Upper lobe of right lung (tissue), 1 donor: ENCODE data around the gene FAM72B. TPM values are rescaled to one million over a fixed set of nuclear protein-coding genes. Genes with fewer than 3 reads are reported as not detected.
"Not testable (repeated sequence)": the region's sequence is repeated elsewhere in the genome, so short reads cannot be mapped to it uniquely, and the experiment has no call there.

Experiments
- ATAC-seq: fragments of 200-7000 bp; cut with Tn5 transposase; one replicate; pipeline ENCODE4 v1.9.1; 2020; ENCODE audit warnings: mild to moderate bottlenecking, moderate library complexity
- DNase-seq: peaks from one replicate; pipeline ENCODE4 v3.0.0-alpha.2; 2020
- H3K27ac ChIP-seq: fragments of 200-600 bp; one replicate; pipeline ENCODE4 v1.8.0; 2022
- H3K27me3 ChIP-seq: fragments of 200-600 bp; one replicate; pipeline ENCODE4 v1.8.0; 2022; ENCODE audit warnings: mild to moderate bottlenecking
- H3K36me3 ChIP-seq: fragments of 200-600 bp; one replicate; pipeline ENCODE4 v1.8.0; 2022
- H3K4me1 ChIP-seq: fragments of 200-600 bp; one replicate; pipeline ENCODE4 v1.8.0; 2022
- H3K4me3 ChIP-seq: fragments of 200-600 bp; one replicate; pipeline ENCODE4 v1.8.0; 2022; ENCODE audit warnings: mild to moderate bottlenecking
- H3K9me3 ChIP-seq: fragments of 200-600 bp; one replicate; pipeline ENCODE4 v1.8.0; 2022
- intact Hi-C: fragments of 100-400 bp; cut with DNase I; formaldehyde crosslinking; loops from one replicate; pipeline ENCODE4 v1.11.0; 2022
- long read RNA-seq: library from polyadenylated mRNA; unstranded; transcript quantifications from one replicate; pipeline ENCODE4 v2.0.0, GENCODE V29; 2021
- total RNA-seq: library from RNA; stranded (reverse); fragmentation: NEBNext Ultra II Directional; extraction: Animal tissue kit (Norgen Biotek cat#: 25700); gene quantifications from one replicate; pipeline ENCODE4 v1.2.1, GENCODE V29; 2021
- donor health status: DM: no; HTN: yes; CAD: no; lungs with severe emphysema.

The FAM72B gene
- total RNA-seq: 0.55 TPM
- long read RNA-seq: 0 reads

DNA sequence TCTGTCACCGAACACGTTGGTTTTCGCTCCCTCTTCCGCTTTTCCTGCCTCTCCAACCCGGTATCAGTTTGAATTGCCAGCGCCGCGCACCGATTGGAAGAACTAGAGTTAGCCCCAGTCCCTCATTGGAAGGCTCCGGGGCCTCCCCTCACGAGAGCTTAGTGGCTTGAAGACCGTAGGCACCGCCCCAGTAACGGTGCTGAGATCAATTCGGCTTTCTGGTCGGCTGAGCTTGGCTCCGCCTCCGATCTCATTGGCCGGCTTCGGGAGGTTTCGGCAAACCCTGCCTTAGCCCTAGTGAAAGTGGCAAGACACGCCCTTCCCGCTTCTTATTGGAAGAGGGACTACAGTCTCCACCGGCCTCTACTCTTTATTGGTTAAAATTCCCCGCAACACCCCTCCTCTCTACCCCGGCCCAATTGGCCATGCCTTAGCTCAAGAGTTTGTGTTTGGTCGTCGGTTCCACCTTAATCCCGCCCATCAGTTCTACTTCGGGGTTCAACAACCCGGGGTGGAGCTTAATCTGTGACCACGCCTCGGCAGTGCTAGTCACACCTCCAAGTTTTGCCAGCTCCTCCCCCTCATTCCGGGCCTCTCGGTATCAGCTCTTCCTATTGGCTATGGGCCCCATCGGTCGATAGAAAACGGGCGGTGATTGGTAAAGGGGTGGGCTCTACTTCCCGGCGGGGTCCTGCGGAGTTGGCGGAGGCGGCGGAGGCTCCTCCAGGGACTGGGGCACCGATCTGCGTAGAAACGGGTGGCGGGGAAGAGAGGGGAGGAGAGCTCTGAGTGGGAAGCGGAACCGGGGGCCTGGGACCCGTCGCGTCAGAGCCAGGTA lies at the start of gene FAM72B, which contains the start of gene SRGAP2C:
FAM72B (minus strand) TSS at position 51 of the 838 bp plus-strand sequence. CDS start 851 bp downstream, outside the sequence.
SRGAP2C (plus strand) TSS at position 686 of the 838 bp plus-strand sequence. CDS start 2,472 bp downstream, outside the sequence.
- peak within 1 kb of the TSS; percentile 55 for H3K27ac ChIP-seq
- peak; percentile 89 for ATAC-seq
- H3K4me1 ChIP-seq, H3K36me3 ChIP-seq, H3K9me3 ChIP-seq, intact Hi-C loops, H3K27me3 ChIP-seq: not testable (repeated sequence)
- peak within 1 kb of the TSS; percentile 49 for H3K4me3 ChIP-seq
- peak; percentile 92 for DNase-seq

DNA sequence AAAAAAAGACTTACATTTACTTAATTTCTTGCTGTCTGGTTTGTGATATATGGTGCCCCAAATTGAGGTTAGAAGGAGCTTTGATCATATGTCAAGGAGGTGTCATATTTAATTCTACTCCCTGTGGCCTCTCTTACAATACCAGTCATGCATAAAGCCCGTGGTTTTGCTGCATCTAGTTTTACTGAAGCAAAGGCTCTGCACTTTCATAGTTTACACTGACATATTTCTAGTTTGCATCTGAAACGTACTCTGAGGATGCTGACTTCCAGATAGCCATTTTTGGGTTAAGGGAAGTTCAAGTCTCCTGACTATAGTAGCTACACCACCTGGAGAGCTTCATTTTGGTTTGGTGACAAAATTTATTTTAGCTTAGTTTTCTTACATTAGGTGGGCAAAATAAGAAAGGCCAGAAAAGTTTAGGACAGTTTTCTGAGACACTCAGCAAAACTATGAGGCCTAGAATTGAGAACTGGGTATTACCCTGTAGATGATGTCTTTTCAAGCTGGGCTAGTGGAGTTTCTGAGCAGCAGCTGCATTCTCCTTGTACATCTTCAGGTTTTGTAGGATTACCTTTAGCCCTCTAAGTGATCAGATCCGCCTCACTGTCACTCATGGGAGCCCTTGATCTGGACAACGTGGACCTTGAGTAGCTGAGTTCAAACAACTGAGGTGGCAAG lies 48.4 kb upstream of the FAM72B start:
- H3K27me3 ChIP-seq, H3K4me3 ChIP-seq, H3K9me3 ChIP-seq, H3K4me1 ChIP-seq, ATAC-seq, DNase-seq, H3K36me3 ChIP-seq, intact Hi-C loops, H3K27ac ChIP-seq: not testable (repeated sequence)

DNA sequence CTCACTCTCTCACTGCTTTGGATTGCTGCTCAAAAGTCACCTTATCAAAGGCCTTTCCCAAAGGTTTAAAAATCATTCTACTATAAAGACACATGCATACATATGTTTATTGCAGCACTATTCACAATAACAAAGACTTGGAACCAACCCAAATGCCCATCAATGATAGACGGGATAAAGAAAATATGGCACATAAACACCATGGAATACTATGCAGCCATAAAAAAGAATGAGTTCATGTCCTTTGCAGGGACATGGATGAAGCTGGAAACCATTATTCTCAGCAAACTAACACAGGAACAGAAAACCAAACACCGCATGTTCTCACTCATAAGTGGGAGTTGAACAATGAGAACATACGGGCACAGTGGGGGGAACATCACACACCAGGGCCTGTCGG lies 46.5 kb upstream of the FAM72B start:
- H3K36me3 ChIP-seq, H3K4me1 ChIP-seq, H3K27me3 ChIP-seq, DNase-seq, ATAC-seq, H3K4me3 ChIP-seq, H3K27ac ChIP-seq, H3K9me3 ChIP-seq, intact Hi-C loops: not testable (repeated sequence)

DNA sequence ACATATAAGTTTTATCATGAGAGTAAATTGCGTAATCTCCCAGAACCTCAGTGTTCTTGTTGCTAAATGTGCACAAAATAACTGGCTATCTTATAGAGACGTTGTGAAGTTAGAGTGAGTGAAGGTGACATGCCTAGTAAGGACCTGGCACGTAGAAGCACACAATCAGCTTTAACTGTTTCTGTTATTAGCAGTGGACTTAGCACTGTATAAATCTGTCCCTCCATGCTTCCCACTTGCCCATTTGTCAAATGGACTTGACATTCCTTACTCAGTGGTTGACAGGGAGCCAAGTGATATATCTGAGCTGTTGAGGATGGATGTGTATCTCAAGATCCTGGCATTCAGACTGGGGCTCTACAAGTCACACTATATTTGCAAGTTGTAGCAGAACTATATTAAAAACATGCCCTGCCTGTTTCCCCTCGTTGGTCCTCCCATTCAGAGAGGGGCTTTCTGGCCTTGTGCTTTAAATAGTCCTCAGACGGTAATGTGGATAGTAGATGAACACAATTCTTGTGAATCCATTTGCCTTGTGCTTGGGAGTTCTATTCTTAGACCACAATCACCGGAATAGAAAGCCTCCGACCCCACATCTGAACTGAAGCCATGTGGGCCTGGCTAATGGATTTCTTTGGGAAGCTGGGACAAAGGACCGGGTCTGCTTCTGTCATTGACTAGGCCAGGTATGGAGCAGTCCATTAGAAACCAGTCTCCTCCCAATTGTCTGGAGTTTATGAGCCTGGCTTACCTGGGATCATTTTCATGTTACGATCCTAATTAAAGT lies 43.6 kb upstream of the FAM72B start:
- H3K27me3 ChIP-seq, H3K4me3 ChIP-seq, intact Hi-C loops, H3K4me1 ChIP-seq, DNase-seq, H3K27ac ChIP-seq, H3K9me3 ChIP-seq, ATAC-seq, H3K36me3 ChIP-seq: not testable (repeated sequence)

DNA sequence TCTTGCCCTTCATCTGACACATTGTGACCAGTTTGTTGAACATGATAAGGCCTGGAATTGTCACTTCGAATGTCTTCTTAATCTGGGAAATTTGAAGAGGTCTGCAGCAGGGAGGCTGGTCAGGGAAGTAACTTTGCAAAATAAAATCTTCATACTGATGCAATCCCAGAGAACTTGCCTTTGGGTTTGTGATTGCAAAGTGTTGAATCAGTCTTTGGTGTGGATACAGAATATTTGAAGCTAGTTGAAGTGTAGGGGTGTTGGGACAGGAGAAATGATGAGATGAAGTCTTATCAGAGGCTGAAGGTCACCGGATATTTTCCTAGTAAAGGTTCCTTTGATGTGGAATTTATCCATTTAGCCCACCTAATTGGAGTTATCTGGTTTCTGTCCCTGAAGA lies 42.8 kb upstream of the FAM72B start:
- H3K9me3 ChIP-seq, H3K4me3 ChIP-seq, H3K27ac ChIP-seq, H3K36me3 ChIP-seq, H3K4me1 ChIP-seq, ATAC-seq, H3K27me3 ChIP-seq, DNase-seq, intact Hi-C loops: not testable (repeated sequence)

DNA sequence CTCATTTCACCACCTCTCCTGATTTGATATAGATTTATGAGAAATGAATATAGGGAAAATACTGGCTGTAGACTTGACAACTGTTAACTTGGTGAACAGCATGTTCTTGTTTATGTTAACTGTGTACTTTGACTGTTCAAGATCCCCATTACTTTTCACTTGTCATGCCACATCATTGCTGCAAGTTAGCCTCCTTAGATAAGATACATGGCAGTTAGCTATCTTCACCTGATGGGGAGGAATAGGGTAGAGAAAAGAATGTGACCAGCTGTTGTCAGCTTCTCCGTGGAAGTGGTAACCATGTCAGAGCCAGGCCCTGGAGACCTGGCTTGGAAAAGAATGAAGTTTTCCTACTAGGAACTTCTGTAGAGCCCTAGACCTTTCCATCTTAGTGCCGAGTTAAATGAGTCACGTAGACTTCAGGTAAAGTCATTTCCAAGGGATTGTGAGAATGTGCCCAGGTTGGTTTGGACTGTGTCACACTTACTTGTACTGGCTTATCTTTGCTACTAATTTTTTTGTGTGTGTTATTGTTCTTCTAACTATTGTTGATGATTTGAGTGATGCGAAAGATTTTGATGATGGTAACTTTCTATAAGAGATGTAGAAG lies 42.3 kb upstream of the FAM72B start:
- H3K27ac ChIP-seq, H3K4me3 ChIP-seq, H3K27me3 ChIP-seq, H3K36me3 ChIP-seq, H3K9me3 ChIP-seq, ATAC-seq, intact Hi-C loops, H3K4me1 ChIP-seq, DNase-seq: not testable (repeated sequence)

DNA sequence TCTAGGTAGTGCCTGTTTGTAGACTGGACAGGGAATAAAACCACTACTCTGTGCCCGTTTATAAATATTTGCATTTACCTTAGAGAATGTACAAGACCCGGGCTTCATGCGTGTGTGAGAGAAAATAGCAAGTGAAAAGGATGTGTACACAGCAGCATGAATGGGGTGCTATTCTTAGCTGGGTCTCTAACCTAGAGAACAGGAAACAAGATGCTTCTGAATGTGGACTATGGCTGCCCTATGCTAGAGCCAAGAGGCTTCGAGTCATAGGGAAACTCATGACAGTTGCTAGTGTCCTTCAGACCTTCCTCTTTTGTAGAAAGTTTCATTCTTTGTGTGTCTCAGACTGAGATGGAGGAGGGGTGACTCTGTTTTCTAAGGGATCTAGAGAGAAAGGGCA lies 40.6 kb upstream of the FAM72B start:
- ATAC-seq: peak; percentile 92
- H3K27ac ChIP-seq, H3K9me3 ChIP-seq, H3K36me3 ChIP-seq, H3K4me3 ChIP-seq, H3K27me3 ChIP-seq, DNase-seq, intact Hi-C loops, H3K4me1 ChIP-seq: not testable (repeated sequence)

DNA sequence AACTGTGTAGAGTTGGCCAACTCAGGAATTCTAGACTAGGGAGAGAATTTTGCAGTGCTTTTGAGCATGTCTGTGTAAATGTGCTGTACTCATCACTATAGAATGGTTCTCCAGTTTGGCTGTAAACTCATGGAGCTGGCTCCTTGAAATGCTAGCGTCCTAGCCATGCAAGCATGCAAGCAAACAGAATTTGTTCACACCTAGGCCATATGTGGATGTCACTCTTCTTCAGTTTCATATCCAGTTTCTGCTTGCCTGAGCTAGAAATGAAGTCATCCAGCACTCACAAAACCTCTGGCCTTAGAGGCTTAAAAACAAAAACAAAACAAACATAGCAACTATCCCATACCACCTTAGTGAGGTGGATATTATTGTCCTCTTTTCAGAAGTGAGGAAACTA lies 37.6 kb upstream of the FAM72B start:
- DNase-seq, intact Hi-C loops, H3K27ac ChIP-seq, ATAC-seq, H3K36me3 ChIP-seq, H3K27me3 ChIP-seq, H3K4me3 ChIP-seq, H3K4me1 ChIP-seq, H3K9me3 ChIP-seq: not testable (repeated sequence)

DNA sequence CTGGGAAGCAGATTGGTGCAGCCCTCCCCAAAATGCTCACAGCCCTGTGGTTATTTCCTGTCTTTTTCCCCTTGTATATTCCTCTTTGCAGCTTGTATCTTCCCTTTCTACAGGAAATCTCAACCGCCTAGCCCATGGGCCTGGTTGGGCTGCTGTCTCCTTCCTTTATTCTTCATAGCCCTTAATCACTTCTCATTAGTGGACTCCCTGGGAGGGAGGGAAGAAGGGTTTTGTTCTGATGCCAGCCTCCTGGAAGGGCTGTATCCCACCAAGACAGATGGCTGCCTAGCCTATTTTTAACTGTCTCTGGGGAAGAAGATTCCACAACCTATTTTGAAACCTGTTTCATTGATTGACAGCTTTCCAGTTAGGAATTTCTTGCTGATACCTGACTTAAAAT lies 32.5 kb upstream of the FAM72B start:
- DNase-seq, H3K36me3 ChIP-seq, H3K4me1 ChIP-seq, H3K27ac ChIP-seq, H3K4me3 ChIP-seq, ATAC-seq, H3K27me3 ChIP-seq, H3K9me3 ChIP-seq, intact Hi-C loops: not testable (repeated sequence)

DNA sequence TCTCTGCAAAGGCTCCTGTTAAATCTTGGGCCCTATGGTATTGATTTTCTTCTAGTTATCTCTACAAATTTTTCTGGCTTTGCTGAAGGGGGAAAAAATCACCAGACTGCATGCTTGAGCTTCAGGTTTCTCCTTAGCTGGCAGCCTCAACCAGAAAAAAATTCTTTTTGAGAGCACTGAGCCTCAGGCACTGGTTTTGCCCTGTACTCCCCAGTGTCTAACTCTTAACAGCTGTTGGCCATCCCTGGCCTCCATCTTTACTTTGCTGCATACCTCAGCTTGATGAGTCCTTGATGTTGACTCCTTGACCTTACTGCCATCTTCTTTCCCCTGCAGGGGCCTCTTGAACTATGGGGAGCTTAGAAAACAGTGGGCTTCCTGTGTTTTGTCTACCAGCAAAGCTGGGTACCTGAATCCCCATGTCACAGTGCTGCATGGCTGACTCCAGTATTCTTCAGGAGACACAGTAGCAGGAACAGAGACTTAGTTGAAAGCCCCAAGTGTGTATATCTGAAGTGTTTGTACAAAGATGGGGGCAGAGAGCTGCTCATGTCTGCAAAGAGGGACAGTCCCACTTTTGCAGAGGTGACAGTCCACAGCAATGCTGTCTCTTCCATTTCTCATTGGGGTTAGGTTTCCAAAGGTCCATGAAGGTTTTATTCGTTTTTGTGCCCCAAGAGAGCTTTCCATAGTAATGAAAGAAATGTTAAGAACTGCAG lies 31.7 kb upstream of the FAM72B start:
- H3K27ac ChIP-seq, H3K27me3 ChIP-seq, DNase-seq, H3K4me3 ChIP-seq, intact Hi-C loops, ATAC-seq, H3K9me3 ChIP-seq, H3K36me3 ChIP-seq, H3K4me1 ChIP-seq: not testable (repeated sequence)

DNA sequence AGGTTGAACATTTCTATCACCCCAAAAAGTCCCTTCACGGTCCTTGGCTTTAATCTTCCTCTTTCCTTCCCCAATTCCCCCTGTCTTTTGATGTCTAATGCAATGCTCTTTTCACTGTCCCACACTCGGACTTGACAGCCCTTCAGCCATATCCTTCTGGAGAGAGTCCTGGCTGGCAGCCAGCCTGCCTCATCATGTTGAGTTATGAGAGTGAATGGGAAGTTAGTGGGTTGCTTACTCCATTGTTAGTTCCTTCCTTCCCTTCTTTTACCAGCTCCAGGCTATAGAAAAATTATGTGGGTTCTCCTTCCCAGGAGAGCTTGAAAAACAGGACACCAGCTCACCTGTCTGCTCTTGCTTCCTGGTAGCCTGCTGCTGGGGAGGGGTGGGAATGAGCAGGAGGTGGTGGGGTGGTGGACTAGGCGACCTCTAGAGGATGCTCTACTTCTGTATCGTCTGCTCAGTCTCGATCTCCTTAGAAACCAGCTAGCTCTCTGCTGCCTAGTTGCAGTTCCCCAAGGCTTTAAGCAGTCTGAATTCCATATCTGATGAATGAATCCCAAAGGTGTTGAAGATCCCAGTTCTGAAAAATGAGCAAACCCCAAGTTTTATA lies 30.5 kb upstream of the FAM72B start:
- DNase-seq, intact Hi-C loops, H3K27me3 ChIP-seq, H3K4me1 ChIP-seq, H3K4me3 ChIP-seq, H3K36me3 ChIP-seq, H3K27ac ChIP-seq, H3K9me3 ChIP-seq: not testable (repeated sequence)
- peak; percentile 76 for ATAC-seq

DNA sequence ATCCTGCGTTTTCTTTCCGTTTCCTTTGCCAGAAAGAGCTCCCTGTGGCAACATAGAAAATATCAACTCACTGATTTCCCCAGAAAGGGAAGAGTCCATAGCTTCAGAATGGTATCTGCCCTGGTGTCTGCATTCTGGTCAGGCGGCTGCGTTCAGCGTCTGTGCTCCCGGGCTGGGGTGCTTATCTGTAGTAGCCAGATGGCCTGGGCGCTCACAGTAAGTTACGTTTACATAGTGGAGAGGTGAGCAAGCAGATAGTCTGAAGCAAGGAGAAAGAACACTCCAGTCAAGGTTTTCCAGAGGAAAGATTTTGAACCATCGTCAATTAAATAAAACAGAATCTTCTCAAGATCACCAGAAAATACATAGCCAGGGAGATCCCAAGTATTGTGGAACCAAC lies 29.4 kb upstream of the FAM72B start:
- intact Hi-C loops: not testable (repeated sequence)

DNA sequence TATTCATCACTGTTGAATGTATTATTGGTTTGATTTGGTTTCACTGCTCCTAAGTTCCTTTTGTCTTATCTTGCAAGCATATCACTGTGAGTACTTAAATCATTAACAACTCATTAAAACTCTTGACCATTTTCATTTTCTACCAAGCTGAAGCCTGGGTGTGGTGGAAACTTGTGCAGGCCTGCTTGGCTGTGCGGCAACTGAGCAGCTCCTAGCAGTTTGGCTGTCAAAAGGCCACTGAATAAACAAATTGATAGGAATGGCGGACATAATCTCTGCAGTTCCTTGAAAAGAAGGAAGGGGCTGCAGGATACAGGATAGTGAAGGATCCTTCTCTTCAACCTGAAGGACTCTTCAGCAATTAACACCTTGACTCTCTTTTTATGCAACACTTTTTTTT lies 26.6 kb upstream of the FAM72B start:
- DNase-seq, H3K9me3 ChIP-seq, H3K27ac ChIP-seq, H3K4me3 ChIP-seq, ATAC-seq, H3K36me3 ChIP-seq, intact Hi-C loops, H3K4me1 ChIP-seq, H3K27me3 ChIP-seq: not testable (repeated sequence)

More for the DNA sequence above, 29.4 kb upstream of the FAM72B start:
- not testable (repeated sequence) for H3K4me3 ChIP-seq, H3K36me3 ChIP-seq, H3K27ac ChIP-seq, DNase-seq, H3K4me1 ChIP-seq, H3K27me3 ChIP-seq, H3K9me3 ChIP-seq
- peak; percentile 50 for ATAC-seq
